ENCODE measurements around the gene ARFGEF2. TPM values are rescaled to one million over a fixed set of nuclear protein-coding genes. Genes with fewer than 3 reads are reported as not detected.

ARFGEF2 gene
- total RNA-seq, 1 donor from 2014 or later: 32.5 TPM

DNA sequence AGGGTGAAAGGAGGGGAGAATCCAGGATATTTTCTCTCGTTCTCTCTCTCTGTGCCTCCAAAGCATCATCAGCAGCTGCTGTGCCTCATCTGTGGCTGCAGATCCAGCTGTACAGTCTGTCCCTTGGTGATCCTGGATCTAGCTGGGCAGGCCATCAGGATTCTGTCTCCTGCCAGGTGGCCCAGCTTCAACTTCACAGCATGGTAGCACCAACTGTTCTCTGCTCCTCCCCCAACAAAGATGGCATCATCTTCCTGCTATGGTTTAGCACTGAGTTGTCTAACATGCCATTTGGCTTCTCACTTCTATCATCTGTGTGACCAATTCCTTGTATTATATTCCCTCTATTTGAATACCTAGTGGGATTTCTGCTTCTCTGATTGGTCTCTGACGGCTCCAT, 28.6 kb upstream of the ARFGEF2 start:
- H3K4me3 Mint-ChIP-seq (ENCODE audit: unreplicated experiment): no peak overlapping the region
- no peak for TF ChIP-seq CTCF (IDR thresholded peaks at IDR 0.05)
- no peak for DNase-seq (ENCODE audit: extremely low spot score, unreplicated experiment)
- H3K36me3 Mint-ChIP-seq (ENCODE audit: unreplicated experiment): no peaks in the 10 kb centered on the region
- H3K27ac Mint-ChIP-seq (ENCODE audit: unreplicated experiment): no peak overlapping the region
- peaks cover 8% of the 10 kb centered on the region for H3K4me1 Mint-ChIP-seq (ENCODE audit: unreplicated experiment)
- peaks cover 12% of the 10 kb centered on the region for H3K9me3 Mint-ChIP-seq (ENCODE audit: unreplicated experiment)
- peaks cover 29% of the 10 kb centered on the region for H3K27me3 Mint-ChIP-seq (ENCODE audit: unreplicated experiment)

DNA sequence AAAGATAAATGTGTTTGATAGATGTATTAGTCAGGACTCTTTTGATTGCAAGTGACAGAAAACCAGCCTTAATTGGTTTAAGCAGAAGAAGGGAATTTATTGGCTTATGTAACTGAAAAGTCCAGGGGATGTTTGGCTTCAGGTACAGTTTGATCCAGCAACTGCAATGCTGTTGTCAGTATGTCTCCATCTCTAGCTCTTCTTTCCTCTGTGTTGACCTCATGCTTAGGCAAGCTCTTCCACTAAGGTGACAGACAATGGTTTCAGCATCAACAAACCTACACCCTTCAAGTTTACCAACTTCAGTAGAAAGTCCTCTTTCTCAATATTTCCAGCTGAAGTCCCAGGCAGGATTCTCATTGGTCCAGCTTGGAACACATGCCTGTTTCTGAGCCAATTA, 28.1 kb upstream of the ARFGEF2 start:
- Mint-ChIP-seq H3K4me3 (ENCODE audit: unreplicated experiment) (no peak overlapping the region), H3K27ac (ENCODE audit: unreplicated experiment) (no peak overlapping the region), H3K36me3 (ENCODE audit: unreplicated experiment) (no peaks in the 10 kb centered on the region), H3K27me3 (ENCODE audit: unreplicated experiment) (peaks cover 29% of the 10 kb centered on the region), H3K4me1 (ENCODE audit: unreplicated experiment) (peaks cover 10% of the 10 kb centered on the region), H3K9me3 (ENCODE audit: unreplicated experiment) (peaks cover 12% of the 10 kb centered on the region)
- no peak for TF ChIP-seq CTCF (IDR thresholded peaks at IDR 0.05)
- no peak for DNase-seq (ENCODE audit: extremely low spot score, unreplicated experiment)

- H3K36me3 Mint-ChIP-seq (ENCODE audit: unreplicated experiment): no peaks in the 10 kb centered on the region
- peak overlapping the region; percentile 56 for H3K27ac Mint-ChIP-seq (ENCODE audit: unreplicated experiment)
- DNase-seq (ENCODE audit: extremely low spot score, unreplicated experiment): no peak
- no peak overlapping the region for H3K4me3 Mint-ChIP-seq (ENCODE audit: unreplicated experiment)
- peaks cover 10% of the 10 kb centered on the region for H3K4me1 Mint-ChIP-seq (ENCODE audit: unreplicated experiment)
- TF ChIP-seq CTCF (IDR thresholded peaks at IDR 0.05): no peak
- H3K27me3 Mint-ChIP-seq (ENCODE audit: unreplicated experiment): peaks cover 10% of the 10 kb centered on the region
- H3K9me3 Mint-ChIP-seq (ENCODE audit: unreplicated experiment): peaks cover 12% of the 10 kb centered on the region
These were observed 24.1 kb upstream of the ARFGEF2 start for GRCh38 chr20:48897305-48898010.

- no peaks in the 10 kb centered on the region for H3K36me3 Mint-ChIP-seq (ENCODE audit: unreplicated experiment)
- DNase-seq (ENCODE audit: extremely low spot score, unreplicated experiment): no peak
- no peak for TF ChIP-seq CTCF (IDR thresholded peaks at IDR 0.05)
- peaks cover 4% of the 10 kb centered on the region for H3K27me3 Mint-ChIP-seq (ENCODE audit: unreplicated experiment)
- peaks cover 10% of the 10 kb centered on the region for H3K4me1 Mint-ChIP-seq (ENCODE audit: unreplicated experiment)
- peak overlapping the region; percentile 56 for H3K27ac Mint-ChIP-seq (ENCODE audit: unreplicated experiment)
- no peak overlapping the region for H3K4me3 Mint-ChIP-seq (ENCODE audit: unreplicated experiment)
- peaks cover 7% of the 10 kb centered on the region for H3K9me3 Mint-ChIP-seq (ENCODE audit: unreplicated experiment)
These were observed 23.3 kb upstream of the ARFGEF2 start for GRCh38 chr20:48898210-48898609.

DNA sequence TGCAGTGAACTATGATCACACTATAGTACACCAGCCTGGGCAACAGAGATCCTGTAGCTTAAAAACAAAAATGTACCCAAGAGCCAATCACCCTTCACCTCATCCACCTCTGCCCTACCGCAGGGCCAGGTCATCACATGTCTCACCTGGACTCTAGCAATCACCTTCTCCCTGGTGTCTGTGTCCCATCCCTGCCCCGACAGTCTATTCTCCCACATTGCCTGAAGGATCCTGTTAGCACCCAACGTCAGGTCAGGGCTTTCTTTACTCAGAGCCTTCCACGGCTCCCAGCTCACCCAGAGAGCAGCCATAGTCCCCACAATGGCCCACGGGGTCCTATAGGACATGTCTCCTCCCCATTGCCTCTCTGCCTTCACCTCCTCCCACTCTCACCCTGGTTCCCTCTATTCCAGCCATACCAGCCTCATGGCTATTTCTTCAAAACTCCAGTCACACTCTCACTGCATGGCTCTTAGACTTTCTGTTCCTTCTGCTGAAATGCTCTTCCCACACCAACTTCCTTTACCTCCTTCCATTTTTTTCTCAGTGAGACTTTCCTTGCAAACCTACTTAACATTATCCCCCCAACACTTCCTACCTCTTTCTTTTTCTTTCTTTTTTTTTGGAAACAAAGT, 22.5 kb upstream of the ARFGEF2 start:
- Mint-ChIP-seq H3K27ac (ENCODE audit: unreplicated experiment) (no peak overlapping the region), H3K4me1 (ENCODE audit: unreplicated experiment) (peaks cover 10% of the 10 kb centered on the region), H3K9me3 (ENCODE audit: unreplicated experiment) (no peaks in the 10 kb centered on the region), H3K4me3 (ENCODE audit: unreplicated experiment) (no peak overlapping the region), H3K36me3 (ENCODE audit: unreplicated experiment) (no peaks in the 10 kb centered on the region), H3K27me3 (ENCODE audit: unreplicated experiment) (peaks cover 4% of the 10 kb centered on the region)
- DNase-seq (ENCODE audit: extremely low spot score, unreplicated experiment): no peak
- TF ChIP-seq CTCF (IDR thresholded peaks at IDR 0.05): no peak

Data from osteocyte (in vitro differentiated cells).